Fibroblast of skin of back (primary cell): ENCODE data around the gene NOM1.
A peak's percentile ranks its signal among the peaks of the same experiment; 100 is the strongest.
"Not testable (repeated sequence)": the region's sequence is repeated elsewhere in the genome, so short reads cannot be mapped to it uniquely, and the experiment has no call there.

Experiments
- DNase-seq: peaks from one replicate; pipeline ENCODE4 v3.0.0-alpha.2; 2013

NOM1 gene

GRCh38 chr7:156940421-156941122 is 8.9 kb upstream of the NOM1 start:
- no peak for DNase-seq

- no peak for DNase-seq
Measured at GRCh38 chr7:156941393-156942182, 7.9 kb upstream of the NOM1 start.

GRCh38 chr7:156942708-156943090 is 6.8 kb upstream of the NOM1 start:
- DNase-seq, result no peak

GRCh38 chr7:156943091-156944041 is 6.1 kb upstream of the NOM1 start:
- DNase-seq, result no peak

- DNase-seq, result no peak
Measured at GRCh38 chr7:156944876-156945275, 4.6 kb upstream of the NOM1 start.

GRCh38 chr7:156947120-156947843 is 2.2 kb upstream of the NOM1 start:
- no peak for DNase-seq

- no peak for DNase-seq
Measured at GRCh38 chr7:156948361-156948760, 1.2 kb upstream of the NOM1 start.

GRCh38 chr7:156950381-156950858 is 908 bp downstream of the NOM1 start:
- peak; percentile 33 for DNase-seq

GRCh38 chr7:156953215-156953614 is 3.7 kb downstream of the NOM1 start:
- not testable (repeated sequence) for DNase-seq

GRCh38 chr7:156954941-156955340 is 5.4 kb downstream of the NOM1 start:
- no peak for DNase-seq

GRCh38 chr7:156956727-156957126 is 7.2 kb downstream of the NOM1 start:
- no peak for DNase-seq

- DNase-seq, result no peak
Measured at GRCh38 chr7:156962145-156962544, 12.6 kb downstream of the NOM1 start.

- DNase-seq, result no peak
Measured at GRCh38 chr7:156962897-156963296, 13.4 kb downstream of the NOM1 start.

GRCh38 chr7:156963472-156963871 is 14.0 kb downstream of the NOM1 start:
- DNase-seq, result no peak

- no peak for DNase-seq
Measured at GRCh38 chr7:156964971-156965370, 15.5 kb downstream of the NOM1 start.

GRCh38 chr7:156966387-156966786 is 16.9 kb downstream of the NOM1 start:
- no peak for DNase-seq

GRCh38 chr7:156968183-156968582 is 18.7 kb downstream of the NOM1 start:
- DNase-seq, result no peak

- DNase-seq, result peak; percentile 5
Measured at GRCh38 chr7:156969972-156970420, 20.5 kb downstream of the NOM1 start.

GRCh38 chr7:156975620-156976019 is 26.1 kb downstream of the NOM1 start:
- DNase-seq, result no peak

GRCh38 chr7:156979007-156979606 is 29.6 kb downstream of the NOM1 start:
- DNase-seq, result no peak

- DNase-seq, result no peak
Measured at GRCh38 chr7:156979711-156980110, 30.2 kb downstream of the NOM1 start.
